COR-L47 (cell line): ENCODE data around the gene EID3.

Experiments used
- DNase-seq: peaks from one replicate; lab custom pipeline; 2025; lab: John Stamatoyannopoulos, UW

EID3 gene

GRCh38 chr12:104290320-104290719 lies 13.2 kb upstream of the EID3 start:
- DNase-seq, result no peak

- DNase-seq, result no peak
These were observed 12.7 kb upstream of the EID3 start for GRCh38 chr12:104290855-104291254.

GRCh38 chr12:104291867-104292524 lies 11.5 kb upstream of the EID3 start:
- no peak for DNase-seq

- no peak for DNase-seq
These were observed 10.4 kb upstream of the EID3 start for GRCh38 chr12:104292872-104293794.

GRCh38 chr12:104294158-104294859 lies 9.2 kb upstream of the EID3 start:
- peak; percentile 10 for DNase-seq

- no peak for DNase-seq
These were observed 8.4 kb upstream of the EID3 start for GRCh38 chr12:104294927-104295668.

GRCh38 chr12:104295954-104296353 lies 7.6 kb upstream of the EID3 start:
- DNase-seq, result no peak

- no peak for DNase-seq
These were observed 6.8 kb upstream of the EID3 start for GRCh38 chr12:104296718-104297117.

GRCh38 chr12:104297477-104298113 lies 5.9 kb upstream of the EID3 start:
- DNase-seq, result no peak

- DNase-seq, result no peak
These were observed 3.6 kb upstream of the EID3 start for GRCh38 chr12:104299842-104300481.

- no peak for DNase-seq
These were observed 896 bp downstream of the EID3 start for GRCh38 chr12:104304261-104305009.

- no peak for DNase-seq
These were observed 1.8 kb downstream of the EID3 start for GRCh38 chr12:104305349-104305748.

- no peak for DNase-seq
These were observed 2.8 kb downstream of the EID3 start for GRCh38 chr12:104306376-104306775.

- no peak for DNase-seq
These were observed 3.6 kb downstream of the EID3 start for GRCh38 chr12:104306943-104307654.

GRCh38 chr12:104307655-104308000 lies 4.1 kb downstream of the EID3 start:
- DNase-seq, result no peak

- no peak for DNase-seq
These were observed 6.0 kb downstream of the EID3 start for GRCh38 chr12:104309446-104309993.

- DNase-seq, result no peak
These were observed 7.5 kb downstream of the EID3 start for GRCh38 chr12:104310751-104311633.

GRCh38 chr12:104312202-104312601 lies 8.7 kb downstream of the EID3 start:
- DNase-seq, result no peak
